Astrocyte (in vitro differentiated cells and primary cell): ENCODE data around the gene LDLRAD1. TPM values are rescaled to one million over a fixed set of nuclear protein-coding genes. Genes with fewer than 3 reads are reported as not detected.
A peak's percentile ranks its signal among the peaks of the same experiment; 100 is the strongest.

Source experiments
- DNase-seq: peaks from one replicate; pipeline ENCODE4 v3.0.0-alpha.2; 2010; ENCODE audit warnings: low read depth
- FAIRE-seq: peaks from 2 replicates; lab custom pipeline; 2011; peaks lifted over from hg19 to GRCh38; lab: Jason Lieb, UNC
- H2AFZ ChIP-seq: 2 replicates; pipeline ENCODE4 v1.6.0; 2012; ENCODE audit warnings: low read depth, low read length, inconsistent platforms
- H3K27ac ChIP-seq: 2 replicates; pipeline ENCODE4 v1.5.1; 2011; ENCODE audit warnings: low read depth, low read length, inconsistent platforms
- H3K27me3 ChIP-seq: 2 replicates; pipeline ENCODE4 v1.6.0; 2011; ENCODE audit warnings: low read length, inconsistent platforms; ENCODE audit not compliant: insufficient read depth
- H3K36me3 ChIP-seq: 2 replicates; pipeline ENCODE4 v1.5.1; 2011; ENCODE audit warnings: low read length, inconsistent platforms; ENCODE audit not compliant: insufficient read depth
- H3K4me1 ChIP-seq: 2 replicates; pipeline ENCODE4 v1.5.1; 2011; ENCODE audit warnings: low read length, inconsistent platforms; ENCODE audit not compliant: insufficient read depth
- H3K4me2 ChIP-seq: 2 replicates; pipeline ENCODE4 v1.6.0; 2012; ENCODE audit warnings: low read length, inconsistent platforms
- H3K4me3 ChIP-seq: 2 replicates; pipeline ENCODE4 v1.5.1; 2011; ENCODE audit warnings: low read depth, mild to moderate bottlenecking, low read length, inconsistent platforms; ENCODE audit not compliant: insufficient read depth
- H3K79me2 ChIP-seq: 2 replicates; pipeline ENCODE4 v1.6.0; 2012; ENCODE audit warnings: mild to moderate bottlenecking, low read length, inconsistent platforms; ENCODE audit not compliant: insufficient read depth
- H3K9ac ChIP-seq: 2 replicates; pipeline ENCODE4 v1.6.0; 2012; ENCODE audit warnings: mild to moderate bottlenecking, low read length, inconsistent platforms
- H3K9me3 ChIP-seq: 2 replicates; pipeline ENCODE4 v1.5.1; 2012; ENCODE audit warnings: low read depth, mild to moderate bottlenecking, low read length, inconsistent platforms; ENCODE audit not compliant: insufficient read depth
- H4K20me1 ChIP-seq: 2 replicates; pipeline ENCODE4 v1.6.0; 2012; ENCODE audit warnings: low read length, inconsistent platforms; ENCODE audit not compliant: insufficient read depth
- H3K27ac Mint-ChIP-seq: one replicate; pipeline ENCODE4 v1.8.0; 2021; ENCODE audit warnings: mild to moderate bottlenecking, mixed read lengths; ENCODE audit not compliant: unreplicated experiment
- H3K27me3 Mint-ChIP-seq: one replicate; pipeline ENCODE4 v1.8.0; 2021; ENCODE audit warnings: low read depth, mixed read lengths; ENCODE audit not compliant: unreplicated experiment
- H3K36me3 Mint-ChIP-seq: one replicate; pipeline ENCODE4 v1.8.0; 2021; ENCODE audit warnings: low read depth, mixed read lengths; ENCODE audit not compliant: unreplicated experiment
- H3K4me1 Mint-ChIP-seq: one replicate; pipeline ENCODE4 v1.8.0; 2021; ENCODE audit warnings: low read depth, mixed read lengths; ENCODE audit not compliant: unreplicated experiment
- H3K4me3 Mint-ChIP-seq: one replicate; pipeline ENCODE4 v1.8.0; 2021; ENCODE audit warnings: mild to moderate bottlenecking, moderate library complexity, mixed read lengths; ENCODE audit not compliant: unreplicated experiment
- H3K9me3 Mint-ChIP-seq: one replicate; pipeline ENCODE4 v1.8.0; 2021; ENCODE audit warnings: mild to moderate bottlenecking, mixed read lengths; ENCODE audit not compliant: unreplicated experiment
- EZH2 ChIP-seq: IDR thresholded peaks from 2 replicates; pipeline ENCODE4 v1.6.1; 2012; ENCODE audit warnings: mild to moderate bottlenecking, low read length, inconsistent platforms; ENCODE audit not compliant: insufficient read depth
- total RNA-seq: library from RNA; stranded (reverse); gene quantifications from 2 replicates; pipeline ENCODE4 v1.2.1, GENCODE V29; 2021
- TF ChIP-seq, protein P1 (sequence below): IDR thresholded peaks from 2 replicates; pipeline ENCODE4 v1.5.1; 2011; ENCODE audit warnings: low read depth, mild to moderate bottlenecking, inconsistent platforms, low read length, moderate library complexity; ENCODE audit not compliant: insufficient read depth

LDLRAD1 gene
- total RNA-seq, 1 donor from 2014 or later, result not detected

DNA sequence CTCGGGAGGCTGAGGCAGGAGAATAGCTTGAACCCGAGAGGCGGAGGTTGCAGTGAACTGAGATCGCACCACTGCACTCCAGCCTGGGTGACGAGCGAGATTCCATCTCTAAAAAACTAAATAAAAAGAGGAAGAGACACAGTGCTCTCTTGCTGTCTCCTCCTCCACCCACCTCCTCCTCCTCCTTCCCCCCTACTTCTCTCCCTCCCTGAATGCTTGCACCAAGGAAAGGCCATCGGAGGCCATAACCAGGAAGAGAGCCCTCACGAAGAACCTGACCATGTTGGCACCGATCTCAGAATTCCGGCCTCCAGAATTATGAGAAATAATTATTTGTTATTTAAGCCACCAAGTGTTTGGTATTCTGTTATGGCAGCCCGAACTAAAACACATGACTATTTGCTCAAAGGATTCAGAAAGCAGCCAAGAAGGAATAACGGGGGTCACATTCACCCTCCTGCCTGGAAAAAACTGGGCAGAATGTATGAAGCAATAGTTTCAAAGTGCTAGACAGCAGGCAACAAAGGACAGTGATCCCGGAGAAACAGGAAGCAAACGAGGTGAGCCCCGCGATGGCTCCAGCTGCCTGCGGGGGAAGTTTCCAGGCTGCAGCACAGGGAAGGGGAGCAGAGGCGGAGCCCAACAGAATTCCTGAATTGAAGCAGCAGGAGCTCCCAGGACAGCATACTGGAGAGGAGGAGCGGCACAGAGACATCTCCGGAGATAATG, 35.8 kb downstream of the LDLRAD1 start:
- Histone ChIP-seq H3K9ac (peak overlapping the region; percentile 64), H3K9me3 (no peaks in the 10 kb centered on the region)
- no peak for FAIRE-seq

DNA sequence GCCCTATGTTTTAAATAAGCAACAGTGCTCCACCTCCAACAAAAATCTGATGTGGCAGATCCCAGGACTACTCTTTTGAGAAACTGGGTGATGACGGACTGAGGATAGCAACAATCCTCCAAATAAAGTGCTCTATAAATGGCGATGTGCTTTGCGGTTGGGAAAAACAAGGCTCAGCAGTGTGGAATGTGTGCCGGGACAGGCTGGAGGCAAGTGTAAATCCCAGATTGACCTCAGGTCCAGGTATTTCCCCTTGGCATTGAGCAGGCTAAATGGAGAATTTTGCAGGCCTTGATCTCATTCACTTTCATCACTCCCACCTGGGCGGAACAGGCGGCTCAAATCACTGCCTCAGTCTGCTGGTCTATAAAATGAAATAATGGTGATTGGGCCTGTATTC, 36.8 kb downstream of the LDLRAD1 start:
- no peak for TF ChIP-seq EZH2
- TF ChIP-seq, protein P1, sequence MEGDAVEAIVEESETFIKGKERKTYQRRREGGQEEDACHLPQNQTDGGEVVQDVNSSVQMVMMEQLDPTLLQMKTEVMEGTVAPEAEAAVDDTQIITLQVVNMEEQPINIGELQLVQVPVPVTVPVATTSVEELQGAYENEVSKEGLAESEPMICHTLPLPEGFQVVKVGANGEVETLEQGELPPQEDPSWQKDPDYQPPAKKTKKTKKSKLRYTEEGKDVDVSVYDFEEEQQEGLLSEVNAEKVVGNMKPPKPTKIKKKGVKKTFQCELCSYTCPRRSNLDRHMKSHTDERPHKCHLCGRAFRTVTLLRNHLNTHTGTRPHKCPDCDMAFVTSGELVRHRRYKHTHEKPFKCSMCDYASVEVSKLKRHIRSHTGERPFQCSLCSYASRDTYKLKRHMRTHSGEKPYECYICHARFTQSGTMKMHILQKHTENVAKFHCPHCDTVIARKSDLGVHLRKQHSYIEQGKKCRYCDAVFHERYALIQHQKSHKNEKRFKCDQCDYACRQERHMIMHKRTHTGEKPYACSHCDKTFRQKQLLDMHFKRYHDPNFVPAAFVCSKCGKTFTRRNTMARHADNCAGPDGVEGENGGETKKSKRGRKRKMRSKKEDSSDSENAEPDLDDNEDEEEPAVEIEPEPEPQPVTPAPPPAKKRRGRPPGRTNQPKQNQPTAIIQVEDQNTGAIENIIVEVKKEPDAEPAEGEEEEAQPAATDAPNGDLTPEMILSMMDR, result no peak
- Histone ChIP-seq H3K27ac (no peak overlapping the region), H3K4me1 (peaks cover 5% of the 10 kb centered on the region), H3K36me3 (no peaks in the 10 kb centered on the region), H3K4me3 (no peak overlapping the region), H3K79me2 (no peaks in the 10 kb centered on the region), H3K27me3 (no peaks in the 10 kb centered on the region), H3K9ac (no peak overlapping the region), H4K20me1 (no peaks in the 10 kb centered on the region), H2AFZ (no peak overlapping the region), H3K4me2 (no peak overlapping the region), H3K9me3 (no peaks in the 10 kb centered on the region)
- Mint-ChIP-seq H3K9me3 (no peaks in the 10 kb centered on the region), H3K27me3 (peaks cover 4% of the 10 kb centered on the region), H3K4me1 (peaks cover 17% of the 10 kb centered on the region), H3K4me3 (no peak overlapping the region), H3K36me3 (peaks cover 5% of the 10 kb centered on the region), H3K27ac (no peak overlapping the region)
- no peak for FAIRE-seq
- DNase-seq, result no peak

More for the DNA sequence above, 35.8 kb downstream of the LDLRAD1 start:
- TF ChIP-seq EZH2, result no peak
- TF ChIP-seq, protein P1, result no peak
- peak overlapping the region; percentile 45 for H3K4me3 Mint-ChIP-seq
- Histone ChIP-seq H3K27me3 (no peaks in the 10 kb centered on the region), H3K79me2 (no peaks in the 10 kb centered on the region), H4K20me1 (no peaks in the 10 kb centered on the region), H3K27ac (no peak overlapping the region), H3K4me2 (peak overlapping the region; percentile 87), H3K4me3 (peak overlapping the region; percentile 51), H2AFZ (peak overlapping the region; percentile 87), H3K36me3 (no peaks in the 10 kb centered on the region), H3K4me1 (peaks cover 5% of the 10 kb centered on the region)
- peak; percentile 20 for DNase-seq
- no peaks in the 10 kb centered on the region for H3K9me3 Mint-ChIP-seq
- peaks cover 4% of the 10 kb centered on the region for H3K27me3 Mint-ChIP-seq
- H3K4me1 Mint-ChIP-seq, result peaks cover 14% of the 10 kb centered on the region
- H3K36me3 Mint-ChIP-seq, result no peaks in the 10 kb centered on the region
- peak overlapping the region; percentile 91 for H3K27ac Mint-ChIP-seq
